GM19351 (cell line): ENCODE data around the gene TSHZ2.
A peak's percentile ranks its signal among the peaks of the same experiment; 100 is the strongest.

Source experiments
- ATAC-seq: cut with Tn5 transposase; IDR thresholded peaks from one replicate; pipeline ENCODE4 v1.9.1; 2021; ENCODE audit warnings: mild to moderate bottlenecking, moderate library complexity; ENCODE audit not compliant: unreplicated experiment

The TSHZ2 gene

GRCh38 chr20:53157443-53158408, 185.6 kb downstream of the TSHZ2 start:
- ATAC-seq: peak; percentile 79

GRCh38 chr20:53159160-53159559, 187.0 kb downstream of the TSHZ2 start:
- ATAC-seq: no peak

- ATAC-seq: no peak
Observed at GRCh38 chr20:53161073-53161472, 188.9 kb downstream of the TSHZ2 start.

- no peak for ATAC-seq
Observed at GRCh38 chr20:53161473-53161872, 189.3 kb downstream of the TSHZ2 start.

- ATAC-seq: no peak
Observed at GRCh38 chr20:53162251-53162835, 190.2 kb downstream of the TSHZ2 start.

GRCh38 chr20:53163486-53163885, 191.3 kb downstream of the TSHZ2 start:
- ATAC-seq: no peak

GRCh38 chr20:53164072-53164471, 191.9 kb downstream of the TSHZ2 start:
- ATAC-seq: no peak

- no peak for ATAC-seq
Observed at GRCh38 chr20:53165452-53165851, 193.3 kb downstream of the TSHZ2 start.

- no peak for ATAC-seq
Observed at GRCh38 chr20:53168491-53168890, 196.3 kb downstream of the TSHZ2 start.

- ATAC-seq: no peak
Observed at GRCh38 chr20:53170196-53170595, 198.0 kb downstream of the TSHZ2 start.

GRCh38 chr20:53171065-53171464, 198.9 kb downstream of the TSHZ2 start:
- ATAC-seq: no peak

GRCh38 chr20:53174454-53174853, 202.3 kb downstream of the TSHZ2 start:
- no peak for ATAC-seq

- ATAC-seq: no peak
Observed at GRCh38 chr20:53175135-53175780, 203.1 kb downstream of the TSHZ2 start.

GRCh38 chr20:53176134-53176533, 204.0 kb downstream of the TSHZ2 start:
- no peak for ATAC-seq

- ATAC-seq: no peak
Observed at GRCh38 chr20:53177687-53178086, 205.5 kb downstream of the TSHZ2 start.

- no peak for ATAC-seq
Observed at GRCh38 chr20:53179749-53180148, 207.6 kb downstream of the TSHZ2 start.

GRCh38 chr20:53180928-53181362, 208.8 kb downstream of the TSHZ2 start:
- no peak for ATAC-seq

- no peak for ATAC-seq
Observed at GRCh38 chr20:53181866-53182376, 209.8 kb downstream of the TSHZ2 start.

GRCh38 chr20:53183181-53183580, 211.0 kb downstream of the TSHZ2 start:
- no peak for ATAC-seq

- no peak for ATAC-seq
Observed at GRCh38 chr20:53186635-53187034, 214.5 kb downstream of the TSHZ2 start.

- no peak for ATAC-seq
Observed at GRCh38 chr20:53187392-53188068, 215.4 kb downstream of the TSHZ2 start.
